ENCODE measurements around the gene PPDPF.

GRCh38 chr20:63484236-63484635 lies 36.3 kb upstream of the PPDPF start:
- TF ChIP-seq POLR2A (IDR thresholded peaks at IDR 0.05) (no peak), CTCF (IDR thresholded peaks at IDR 0.05) (no peak)

Measured in testis (tissue), 2 donors.